Hematopoietic multipotent progenitor cell treated with erythropoietin and hydrocortisone succinate and interleukin-3 and kit ligand, for 4 days (in vitro differentiated cells): ENCODE measurements around the gene SLC39A2.
"Not testable (repeated sequence)": the region's sequence is repeated elsewhere in the genome, so short reads cannot be mapped to it uniquely, and the experiment has no call there.

Experiments used
- DNase-seq: peaks from one replicate; pipeline ENCODE4 v3.0.0-alpha.2; 2015

SLC39A2 gene

DNA sequence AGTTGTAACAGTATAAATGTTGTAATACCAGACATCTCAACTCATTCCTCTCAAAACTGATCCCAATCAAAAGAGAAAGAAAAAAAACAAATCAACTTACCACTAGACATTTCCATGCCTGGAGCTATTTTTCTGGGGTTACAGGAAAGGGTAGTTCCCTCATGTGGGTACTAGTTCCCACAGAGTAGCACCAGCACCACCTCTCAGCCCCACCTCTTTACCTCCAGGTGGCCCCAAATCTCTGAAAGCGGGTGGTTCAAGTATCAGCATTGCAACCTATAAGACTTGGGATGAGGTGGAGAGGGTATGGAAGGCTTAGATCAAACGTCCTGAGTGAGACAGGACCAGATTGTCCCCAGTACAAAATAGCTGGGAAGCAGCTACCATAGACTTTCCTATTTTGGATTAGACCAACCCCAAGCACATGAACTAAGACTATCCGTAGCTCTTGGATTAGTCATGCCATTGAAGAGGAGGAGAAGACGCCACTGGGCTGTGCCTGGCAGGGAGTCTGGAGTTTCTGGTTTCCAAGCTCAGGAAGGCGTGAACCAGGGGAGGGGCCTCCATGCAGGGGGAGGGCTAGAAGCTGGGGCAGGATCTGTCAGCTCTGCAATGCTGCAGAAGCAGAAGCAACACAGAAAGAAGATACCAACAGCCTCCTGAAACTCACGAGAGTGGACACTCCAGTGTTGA is at the start of gene SLC39A2:
TSS of gene SLC39A2 (plus strand) at position 620 of the 693 bp plus-strand sequence. CDS start 154 bp downstream, outside the sequence.
- DNase-seq: no peak

DNA sequence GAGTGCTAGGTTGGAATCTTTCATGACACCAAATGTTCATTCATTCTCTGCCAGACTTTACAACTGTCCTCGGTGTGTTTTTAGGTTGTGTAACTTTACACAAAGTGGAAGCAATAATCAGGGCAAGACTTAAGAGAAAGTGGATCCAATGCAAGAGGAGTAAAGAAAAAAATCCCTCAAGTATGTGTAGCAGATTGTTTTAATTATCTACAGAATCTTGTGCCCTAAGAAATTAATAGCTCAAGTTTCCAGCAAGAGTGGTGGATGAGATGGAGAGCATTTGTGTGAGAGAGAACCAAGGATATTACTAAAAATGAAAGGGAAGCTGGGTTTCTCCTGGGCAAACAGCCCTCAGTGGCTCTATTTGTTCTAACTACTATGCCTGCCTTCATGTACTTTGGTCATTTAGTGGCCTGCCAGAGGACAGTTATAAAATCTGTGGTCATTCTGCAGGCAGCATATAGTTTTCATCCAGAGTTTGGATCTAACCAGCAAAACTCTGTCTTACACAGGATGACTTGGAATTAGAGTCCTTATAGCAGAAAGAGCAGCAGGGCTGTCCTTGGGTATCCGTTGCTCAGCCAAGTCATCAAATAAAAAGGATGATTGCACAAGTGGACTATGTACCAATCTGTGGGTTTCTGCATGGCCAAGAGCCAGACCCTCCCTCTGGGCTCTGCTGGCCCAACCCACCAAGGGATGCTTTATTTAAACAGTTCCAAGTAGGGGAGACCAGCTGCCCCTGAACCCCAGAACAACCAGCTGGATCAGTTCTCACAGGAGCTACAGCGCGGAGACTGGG is 44.2 kb upstream of the SLC39A2 start, which contains the start of gene RNASE2:
TSS of gene RNASE2 (plus strand) at position 752 of the 802 bp plus-strand sequence. CDS start 285 bp downstream, outside the sequence.
- DNase-seq: peak; percentile 83

DNA sequence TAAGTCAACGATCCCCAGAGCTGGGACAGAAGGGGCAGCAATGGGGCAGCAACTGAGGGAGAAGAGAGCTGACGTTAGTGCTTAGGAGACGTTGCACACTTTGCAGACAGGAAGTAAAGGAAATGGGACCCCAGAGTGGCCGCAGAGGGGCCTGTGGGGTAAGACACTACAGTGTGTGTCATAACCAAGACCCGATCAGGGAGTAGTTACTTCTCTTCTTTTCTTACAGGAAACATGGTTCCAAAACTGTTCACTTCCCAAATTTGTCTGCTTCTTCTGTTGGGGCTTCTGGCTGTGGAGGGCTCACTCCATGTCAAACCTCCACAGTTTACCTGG is 43.6 kb upstream of the SLC39A2 start:
- DNase-seq: peak; percentile 79

GRCh38 chr14:20956376-20956976 is 42.6 kb upstream of the SLC39A2 start:
- DNase-seq: peak; percentile 30

DNA sequence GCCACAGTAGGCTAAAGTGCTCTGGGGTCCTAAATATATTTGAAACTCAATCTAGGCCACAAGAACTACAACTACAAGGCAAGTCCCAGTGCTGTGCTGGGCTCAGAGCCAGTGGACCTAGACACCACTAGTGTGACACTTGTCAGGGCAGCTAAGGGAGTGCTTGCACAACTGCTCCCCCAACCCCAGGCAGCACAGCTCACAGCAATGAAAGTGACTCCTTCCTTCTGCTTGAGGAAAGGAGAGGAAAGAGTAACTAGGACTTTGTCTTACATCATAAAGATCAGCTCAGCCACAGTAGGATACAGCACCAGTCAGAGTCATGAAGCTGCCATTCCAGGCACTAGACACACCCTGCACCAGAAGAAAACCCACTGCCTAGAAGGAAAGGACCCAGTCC is 40.1 kb upstream of the SLC39A2 start:
- not testable (repeated sequence) for DNase-seq

DNA sequence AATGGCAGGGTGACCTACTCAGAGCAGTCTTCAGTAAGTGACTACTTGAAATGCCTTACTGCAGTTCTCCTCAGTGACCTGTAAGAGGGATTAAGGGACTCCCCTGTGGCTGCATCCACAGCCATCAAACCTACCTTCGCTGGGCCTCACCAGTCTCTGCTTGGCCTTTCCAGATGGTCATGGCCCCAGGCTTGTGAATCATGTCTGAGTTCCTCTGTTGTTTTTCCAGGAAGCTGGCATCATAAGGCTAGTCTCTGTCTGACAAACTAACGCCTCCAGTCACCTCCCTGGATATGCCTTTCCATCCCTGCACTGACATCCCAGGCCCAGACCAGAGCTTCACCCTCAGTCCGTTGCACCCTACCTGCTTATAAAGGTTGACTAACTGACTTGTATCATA is 29.8 kb upstream of the SLC39A2 start:
- DNase-seq: no peak

- no peak for DNase-seq
Observed at GRCh38 chr14:20970647-20970982, 28.5 kb upstream of the SLC39A2 start.

- peak; percentile 92 for DNase-seq
Observed at GRCh38 chr14:20970983-20971704, 27.9 kb upstream of the SLC39A2 start.

- no peak for DNase-seq
Observed at GRCh38 chr14:20971705-20972021, 27.4 kb upstream of the SLC39A2 start.

DNA sequence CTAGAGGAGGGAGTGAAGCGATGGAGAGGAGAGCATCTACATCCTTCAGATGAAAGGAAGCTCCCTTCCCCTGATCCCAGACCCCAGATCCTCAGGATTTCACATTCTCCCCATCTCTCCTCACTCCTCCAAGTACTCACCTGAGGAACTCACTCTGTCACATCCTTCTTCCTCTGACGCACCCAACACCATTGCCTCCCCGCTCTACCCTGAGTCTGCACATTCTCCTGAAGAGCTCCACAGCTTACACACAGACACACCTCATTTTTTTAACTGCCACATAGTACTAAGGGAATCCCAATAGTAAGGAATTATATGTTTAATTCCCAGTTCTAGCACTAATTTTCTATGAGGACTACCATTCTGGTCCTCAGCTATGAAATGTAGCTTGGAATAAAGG is 25.6 kb upstream of the SLC39A2 start:
- DNase-seq: no peak

DNA sequence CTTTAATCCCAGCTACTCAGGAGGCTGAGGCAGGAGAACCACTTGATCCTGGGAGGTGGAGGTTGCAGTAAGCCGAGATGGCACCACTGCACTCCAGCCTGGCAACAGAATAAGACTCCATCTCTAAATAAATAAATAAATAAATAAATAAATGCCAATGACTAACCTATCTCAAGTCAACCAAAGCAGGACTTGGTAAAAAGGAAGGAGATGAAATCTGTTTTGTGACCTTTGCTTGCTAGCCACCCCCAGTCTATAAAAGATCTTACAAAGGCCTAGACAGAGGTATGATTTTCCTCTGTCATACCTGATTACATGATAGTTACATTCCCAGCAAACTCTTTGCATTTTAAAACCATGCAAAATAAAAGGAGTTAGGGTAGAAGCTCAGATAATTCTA is 22.8 kb upstream of the SLC39A2 start:
- no peak for DNase-seq

DNA sequence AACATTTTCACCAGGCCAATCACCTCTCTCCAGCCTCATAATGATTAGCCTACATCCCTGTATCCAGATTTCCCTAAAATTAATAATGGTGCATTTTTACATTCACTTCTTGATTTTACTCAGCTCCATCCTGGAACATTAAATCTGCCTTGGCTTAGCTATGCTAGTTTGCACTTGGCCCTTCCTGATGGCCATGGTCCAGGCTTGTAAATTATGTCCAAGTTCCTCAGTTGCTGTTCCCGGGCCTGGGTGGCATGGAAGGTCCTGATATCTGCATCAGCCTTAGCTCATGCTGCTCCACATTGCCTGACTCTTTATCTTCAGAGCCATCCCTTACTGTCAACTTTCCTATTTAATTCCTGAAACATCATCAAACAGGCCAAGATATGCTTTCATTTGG is 20.4 kb upstream of the SLC39A2 start:
- DNase-seq: no peak

DNA sequence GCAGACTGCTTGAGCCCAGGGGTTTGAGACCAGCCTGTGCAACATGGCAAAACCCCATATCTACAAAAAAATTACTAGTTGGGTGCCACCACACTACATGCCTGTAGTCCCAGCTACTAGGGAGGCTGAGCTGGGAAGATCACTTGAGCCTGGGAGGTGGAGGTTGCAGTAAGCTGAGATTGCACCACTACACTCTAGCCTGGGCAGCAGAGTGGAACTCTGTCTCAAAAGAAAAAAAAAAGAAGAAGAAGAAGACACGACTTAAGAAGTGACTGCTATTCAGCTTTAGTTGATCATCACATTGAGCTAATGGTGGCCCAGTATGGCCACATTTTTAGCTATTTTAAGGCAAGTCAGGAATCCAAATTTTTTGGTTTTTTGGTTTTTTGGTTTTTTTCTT is 18.2 kb upstream of the SLC39A2 start:
- DNase-seq: no peak

- DNase-seq: no peak
Observed at GRCh38 chr14:20982646-20983369, 16.3 kb upstream of the SLC39A2 start.

DNA sequence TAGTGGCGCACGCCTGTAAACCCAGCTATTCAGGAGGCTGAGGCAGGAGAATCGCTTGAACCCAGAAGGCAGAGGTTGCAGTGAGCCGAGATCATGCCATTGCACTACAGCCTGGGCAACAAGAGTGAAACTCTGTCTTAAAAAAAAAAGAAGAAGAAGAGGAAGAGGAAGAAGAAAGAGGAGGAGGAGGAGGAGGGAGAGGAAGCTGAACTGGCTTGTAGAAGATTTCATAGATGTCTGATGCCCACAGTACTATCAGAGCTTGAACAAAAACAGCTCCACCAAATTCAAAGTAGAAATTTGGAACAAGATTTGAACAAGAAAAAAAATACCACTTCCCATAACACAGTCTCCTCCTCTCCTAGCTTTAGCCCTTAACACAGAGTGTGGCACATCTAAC is 13.4 kb upstream of the SLC39A2 start:
- DNase-seq: peak; percentile 15

DNA sequence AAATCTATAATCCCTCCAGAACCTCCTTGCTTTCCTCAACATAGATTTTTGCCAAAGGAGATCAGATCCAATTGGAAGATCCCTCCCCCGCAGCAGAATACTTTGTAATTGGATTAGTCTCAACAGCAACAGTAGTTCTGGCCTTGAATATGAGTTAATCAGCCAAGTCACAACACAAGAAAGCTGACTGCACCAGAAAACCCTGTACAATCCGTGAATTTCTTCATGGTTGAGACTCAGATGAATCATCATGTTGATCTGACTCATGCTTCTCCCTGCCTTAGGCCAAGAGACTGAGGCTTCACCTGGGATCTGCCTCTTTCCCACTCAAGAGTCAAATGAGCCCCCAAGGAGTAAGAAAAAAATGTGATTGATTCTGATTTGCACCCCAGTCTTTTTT is 12.3 kb upstream of the SLC39A2 start:
- DNase-seq: no peak

- DNase-seq: no peak
Observed at GRCh38 chr14:20988717-20989470, 10.2 kb upstream of the SLC39A2 start.

DNA sequence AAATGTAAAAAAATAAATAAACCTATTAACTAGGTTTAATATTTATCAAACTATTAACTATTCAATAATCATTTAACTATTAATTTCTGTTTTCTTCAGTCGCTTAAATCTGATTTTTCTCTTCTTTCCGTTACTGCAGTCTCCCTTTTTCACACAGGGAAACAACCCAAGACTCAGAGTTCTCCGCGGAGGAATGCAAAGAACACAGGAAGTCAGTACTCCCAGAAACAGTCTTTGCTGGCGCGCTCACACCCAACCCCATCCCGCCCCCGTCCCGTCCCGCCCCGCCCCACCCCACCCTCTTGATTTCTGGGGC is 9.7 kb upstream of the SLC39A2 start:
- DNase-seq: no peak

- peak; percentile 99 for DNase-seq
Observed at GRCh38 chr14:20989787-20990600, 9.1 kb upstream of the SLC39A2 start, which contains the start of gene METTL17. Gene METTL17, plus strand, starts transcription at chr14:20989980. Its CDS starts 23 bp downstream, at chr14:20990003.

DNA sequence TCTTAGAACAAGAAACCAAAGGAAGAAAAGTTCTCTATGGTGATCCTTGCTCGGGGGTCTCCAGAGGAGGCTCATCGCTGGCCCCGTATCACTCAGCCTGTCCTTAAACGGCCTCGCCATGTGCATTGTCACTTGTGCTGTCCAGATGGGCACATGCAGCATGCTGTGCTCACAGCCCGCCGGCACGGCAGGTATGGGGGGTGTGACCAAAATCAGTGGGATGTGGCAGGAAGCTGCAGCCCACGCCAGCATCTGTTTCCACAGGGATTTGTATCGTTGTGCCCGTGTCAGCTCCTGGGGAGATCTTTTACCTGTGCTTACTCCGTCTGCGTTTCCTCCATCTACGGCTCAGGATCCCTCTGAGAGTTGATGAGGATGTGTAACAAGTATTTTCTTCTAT is 2.6 kb upstream of the SLC39A2 start:
- DNase-seq: no peak

DNA sequence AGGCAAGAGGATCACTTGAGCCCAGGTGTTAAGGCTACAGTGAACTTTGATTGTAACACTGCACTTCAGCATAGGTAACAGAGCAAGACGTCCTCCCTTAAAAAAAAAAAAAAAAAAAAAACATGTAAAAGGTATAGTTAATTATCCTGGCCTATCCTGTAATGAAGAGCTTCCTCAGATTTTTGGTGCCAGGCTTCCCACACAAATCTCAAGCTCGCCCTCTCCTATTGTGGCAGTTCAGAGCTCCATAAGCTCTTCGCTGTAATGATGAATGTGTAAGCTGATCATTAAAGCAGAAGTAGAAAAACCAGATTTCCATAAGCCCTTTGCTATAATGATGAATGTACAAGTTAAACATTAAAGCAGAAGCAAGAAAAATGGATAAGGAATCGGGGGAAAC is 2.0 kb upstream of the SLC39A2 start:
- no peak for DNase-seq
